ENCODE data around the gene FARS2.
A peak's percentile ranks its signal among the peaks of the same experiment; 100 is the strongest.

The FARS2 gene

DNA sequence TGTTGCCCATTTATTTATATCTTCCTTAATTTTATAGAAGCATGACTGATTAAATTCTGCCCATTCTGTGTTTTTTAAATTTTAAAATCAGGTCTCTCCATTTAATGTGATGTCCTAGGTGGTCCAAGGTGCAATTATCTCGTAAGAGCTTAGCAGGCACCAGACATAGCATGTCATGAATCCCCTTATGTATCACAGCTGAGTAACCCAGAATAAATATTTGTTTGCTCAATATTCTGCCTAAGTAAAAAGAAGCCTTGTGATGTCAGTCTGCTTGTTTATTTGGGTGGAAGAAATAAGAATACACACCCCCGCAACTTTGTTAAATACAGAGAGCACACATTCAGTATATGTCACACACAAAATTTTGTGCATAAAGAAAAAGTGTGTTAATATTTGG is 211.3 kb downstream of the FARS2 start:
- no peak for DNase-seq

GRCh38 chr6:5475779-5476178 is 214.5 kb downstream of the FARS2 start:
- no peak for DNase-seq

- no peak for DNase-seq
Observed at GRCh38 chr6:5478380-5478779, 217.1 kb downstream of the FARS2 start.

DNA sequence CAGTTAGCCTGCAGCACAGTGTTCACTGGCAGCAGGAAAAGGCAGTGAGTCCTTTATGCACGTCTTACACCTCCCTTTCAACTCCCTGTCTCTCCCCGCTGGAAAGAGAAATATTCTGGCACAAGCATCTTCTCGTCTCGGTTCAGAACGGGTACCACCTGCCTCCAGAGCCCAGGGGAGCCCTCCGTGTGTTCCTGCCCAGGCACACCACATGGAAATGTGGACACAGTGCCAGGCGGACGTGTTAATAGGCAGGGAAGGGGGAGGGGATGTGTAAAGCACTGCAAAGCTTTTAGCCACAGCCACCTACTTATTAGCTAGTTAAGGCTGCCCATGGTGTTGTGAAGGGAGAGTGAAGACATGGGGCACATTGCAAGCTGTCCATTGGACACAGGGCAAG is 219.7 kb downstream of the FARS2 start:
- DNase-seq, result no peak

DNA sequence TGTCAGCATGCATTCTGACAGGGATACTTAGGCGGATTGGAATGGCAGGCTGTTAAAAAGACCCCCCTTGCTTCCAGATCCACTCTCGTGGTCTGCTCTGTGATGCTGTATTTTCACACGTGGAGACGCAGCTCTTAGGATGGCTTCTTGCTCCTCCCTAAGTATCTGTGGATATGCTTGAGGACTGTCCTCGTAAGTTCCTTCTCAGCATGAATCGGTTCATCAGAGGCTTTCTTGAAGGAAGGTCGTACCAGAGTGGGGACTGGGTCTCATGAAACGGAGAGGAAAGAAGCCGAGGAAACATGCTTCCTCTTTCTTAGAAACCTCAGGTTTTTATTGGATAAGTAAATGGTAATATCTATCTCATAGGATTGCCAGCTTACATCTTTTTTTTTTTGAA is 220.4 kb downstream of the FARS2 start:
- DNase-seq, result no peak

DNA sequence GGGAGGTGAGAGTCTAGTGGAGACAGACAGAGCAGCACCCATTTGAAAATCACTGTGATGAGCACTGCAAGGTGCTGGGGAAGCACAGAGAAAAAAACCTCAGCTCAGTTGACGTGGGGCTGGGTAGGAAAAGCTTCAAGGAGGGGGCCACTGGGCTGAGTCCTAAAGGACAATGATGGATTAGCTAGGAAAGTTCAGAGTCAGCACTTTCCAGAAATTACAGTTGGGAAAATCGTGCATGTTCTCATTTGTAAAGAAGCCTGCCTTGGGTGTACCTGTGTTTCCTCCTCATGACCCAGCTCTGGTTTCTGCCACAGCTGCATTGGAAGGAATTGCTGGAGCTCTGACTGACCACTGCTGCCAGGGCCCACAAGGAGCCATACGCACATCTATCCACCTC is 221.3 kb downstream of the FARS2 start:
- no peak for DNase-seq

GRCh38 chr6:5484692-5485091 is 223.4 kb downstream of the FARS2 start:
- DNase-seq, result no peak

DNA sequence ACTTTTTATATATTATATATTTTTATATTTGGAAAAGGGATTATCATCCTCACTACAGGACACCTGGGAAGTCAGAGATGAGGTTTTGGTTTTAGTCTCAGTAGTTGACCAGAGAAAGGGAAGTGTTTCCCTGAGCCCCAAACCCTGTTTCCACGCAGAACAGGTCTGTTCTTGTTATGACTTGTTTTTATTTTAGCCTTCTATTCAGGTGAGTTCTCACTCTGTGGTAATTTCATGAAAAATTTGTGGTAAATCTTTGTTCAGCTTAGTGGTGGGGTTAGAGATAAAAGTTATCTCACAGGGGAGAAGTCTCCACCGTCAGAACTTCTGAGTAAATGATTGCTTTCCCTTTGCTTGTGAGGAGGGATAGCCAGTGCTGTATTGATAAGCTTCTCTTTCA is 224.9 kb downstream of the FARS2 start:
- no peak for DNase-seq

GRCh38 chr6:5490501-5491069 is 229.3 kb downstream of the FARS2 start:
- no peak for DNase-seq

- DNase-seq, result no peak
Observed at GRCh38 chr6:5492356-5492755, 231.0 kb downstream of the FARS2 start.

GRCh38 chr6:5493806-5494205 is 232.5 kb downstream of the FARS2 start:
- no peak for DNase-seq

DNA sequence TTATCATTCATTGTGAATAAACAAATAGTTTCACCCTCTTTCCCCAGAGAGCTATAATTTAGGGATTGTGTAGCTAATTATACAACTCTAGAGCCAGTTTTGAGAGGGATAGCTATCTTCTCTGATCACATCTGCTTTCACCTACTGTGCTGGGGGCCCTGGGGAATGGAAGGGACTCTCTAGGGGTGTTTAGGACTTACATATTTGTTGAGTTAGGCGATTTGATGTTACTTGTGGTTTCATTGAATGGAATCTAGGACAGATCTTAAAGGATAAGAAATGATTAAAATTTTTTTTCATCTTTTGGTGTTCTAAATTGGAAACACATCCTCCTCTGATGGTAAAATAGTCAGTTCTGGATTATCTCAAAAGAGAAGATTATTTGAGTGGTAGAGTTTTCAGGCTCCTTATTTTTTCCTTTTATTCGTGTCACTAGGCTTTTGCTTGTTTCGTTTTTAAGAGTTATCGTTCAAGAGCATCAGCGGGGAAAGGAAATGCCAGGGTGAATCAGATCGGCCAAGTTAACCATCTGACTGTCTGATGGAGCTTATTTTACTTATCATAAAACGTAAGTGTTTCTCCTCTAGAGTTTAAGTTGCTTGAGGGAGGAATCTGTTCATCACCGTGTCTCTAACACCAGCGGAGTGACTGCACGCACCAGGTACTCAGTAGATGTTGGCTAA is 236.7 kb downstream of the FARS2 start:
- peak; percentile 43 for DNase-seq

GRCh38 chr6:5498579-5498899 is 237.2 kb downstream of the FARS2 start:
- no peak for DNase-seq

DNA sequence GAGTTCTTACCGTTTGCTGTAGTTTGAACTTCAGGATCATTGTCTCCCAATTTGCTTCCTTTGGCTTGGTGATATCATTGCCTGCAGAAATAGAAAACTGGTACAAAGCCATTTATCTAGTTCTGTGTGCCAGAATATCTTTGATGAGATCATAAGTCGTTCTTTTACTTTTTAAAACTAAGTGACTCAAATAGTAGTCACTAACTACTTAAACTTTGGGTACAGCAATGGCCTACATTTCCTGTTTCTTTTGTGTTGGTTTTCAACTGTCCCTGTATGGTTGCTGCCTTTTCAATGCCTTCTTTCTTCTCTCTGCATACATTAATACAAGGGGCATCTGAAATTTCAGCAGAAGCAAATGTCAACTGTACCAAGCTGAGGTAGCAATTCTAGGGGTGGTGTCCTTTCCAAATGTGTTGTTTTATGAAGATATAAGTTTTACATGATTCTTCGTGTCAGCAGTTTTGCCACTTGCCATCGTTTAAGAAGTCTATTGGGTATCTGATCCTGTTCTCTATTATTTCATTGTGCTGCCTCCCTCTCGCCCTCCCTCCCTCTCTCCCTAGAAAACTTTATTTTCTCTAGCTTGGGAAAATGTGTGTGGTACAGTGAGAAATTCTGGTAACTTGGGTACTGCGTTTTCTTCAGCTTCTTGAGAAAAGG is 238.5 kb downstream of the FARS2 start:
- no peak for DNase-seq

DNA sequence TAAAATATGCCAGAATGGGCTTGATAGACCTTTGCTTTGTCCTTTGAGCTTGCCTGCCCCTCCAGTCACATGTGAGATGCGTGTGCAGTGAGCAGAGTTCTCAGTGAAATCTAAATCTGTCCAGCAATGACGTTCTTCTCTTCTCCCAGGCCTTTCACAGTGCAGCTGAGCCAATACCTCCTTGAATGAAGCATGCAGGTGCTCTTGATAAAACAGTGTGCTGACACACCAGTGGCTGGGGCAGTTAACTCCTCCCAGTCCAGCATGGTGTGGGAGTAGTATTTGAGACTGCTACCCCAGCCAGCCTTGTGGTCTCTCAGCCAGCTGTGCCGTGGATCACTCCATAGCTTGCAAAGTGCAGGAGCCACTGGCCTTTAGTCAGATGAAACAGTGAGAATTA is 240.5 kb downstream of the FARS2 start:
- DNase-seq, result no peak

- no peak for DNase-seq
Observed at GRCh38 chr6:5504078-5504477, 242.8 kb downstream of the FARS2 start.

DNA sequence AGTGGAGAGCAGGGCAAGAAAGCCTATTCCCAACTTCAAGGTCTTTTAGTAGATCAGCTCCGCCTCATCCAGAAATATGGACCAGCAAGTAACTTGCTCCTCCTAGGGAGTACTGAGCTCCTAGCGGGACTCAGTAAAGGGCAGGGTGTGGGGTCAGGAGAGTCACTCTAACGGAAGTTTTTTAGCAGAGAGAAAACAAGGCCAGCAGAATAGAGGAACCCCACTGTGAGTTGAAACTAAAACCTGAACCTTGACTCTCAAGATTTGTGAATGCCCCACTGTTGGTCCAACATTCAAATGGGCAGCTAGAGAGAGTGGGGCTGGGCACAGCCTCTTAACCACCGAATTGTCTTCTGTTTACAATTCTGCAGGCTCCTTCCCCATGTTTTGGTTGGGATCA is 244.8 kb downstream of the FARS2 start:
- DNase-seq, result no peak

- no peak for DNase-seq
Observed at GRCh38 chr6:5506597-5506996, 245.3 kb downstream of the FARS2 start.

- no peak for DNase-seq
Observed at GRCh38 chr6:5507131-5507681, 245.9 kb downstream of the FARS2 start.

- DNase-seq, result no peak
Observed at GRCh38 chr6:5509106-5509505, 247.8 kb downstream of the FARS2 start.

- DNase-seq, result no peak
Observed at GRCh38 chr6:5510331-5511133, 249.2 kb downstream of the FARS2 start.

GRCh38 chr6:5511954-5512353 is 250.6 kb downstream of the FARS2 start:
- DNase-seq, result peak; percentile 71

- no peak for DNase-seq
Observed at GRCh38 chr6:5512422-5512821, 251.1 kb downstream of the FARS2 start.

DNA sequence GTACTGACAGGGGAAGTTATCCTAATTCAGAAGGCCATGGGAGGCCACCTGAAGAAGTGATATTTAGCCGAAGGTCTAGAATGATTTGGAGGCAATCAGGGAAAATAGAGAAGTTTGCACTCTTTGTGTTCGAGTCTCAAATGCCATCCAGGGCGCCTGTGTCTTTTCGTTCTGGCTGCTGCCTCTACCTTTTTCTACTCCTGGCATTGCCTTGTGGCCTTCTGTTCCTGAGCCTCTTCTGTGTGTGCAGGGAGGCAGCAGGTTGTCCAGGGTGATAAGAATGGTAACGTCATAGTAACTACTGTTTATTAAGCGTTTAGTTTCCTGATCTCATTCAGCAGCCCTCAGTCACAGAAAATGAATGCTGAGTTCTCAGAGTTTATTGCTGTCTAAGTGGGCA is 252.1 kb downstream of the FARS2 start:
- no peak for DNase-seq
